Measurements from ENCODE around the gene GCNT4.

The GCNT4 gene

DNA sequence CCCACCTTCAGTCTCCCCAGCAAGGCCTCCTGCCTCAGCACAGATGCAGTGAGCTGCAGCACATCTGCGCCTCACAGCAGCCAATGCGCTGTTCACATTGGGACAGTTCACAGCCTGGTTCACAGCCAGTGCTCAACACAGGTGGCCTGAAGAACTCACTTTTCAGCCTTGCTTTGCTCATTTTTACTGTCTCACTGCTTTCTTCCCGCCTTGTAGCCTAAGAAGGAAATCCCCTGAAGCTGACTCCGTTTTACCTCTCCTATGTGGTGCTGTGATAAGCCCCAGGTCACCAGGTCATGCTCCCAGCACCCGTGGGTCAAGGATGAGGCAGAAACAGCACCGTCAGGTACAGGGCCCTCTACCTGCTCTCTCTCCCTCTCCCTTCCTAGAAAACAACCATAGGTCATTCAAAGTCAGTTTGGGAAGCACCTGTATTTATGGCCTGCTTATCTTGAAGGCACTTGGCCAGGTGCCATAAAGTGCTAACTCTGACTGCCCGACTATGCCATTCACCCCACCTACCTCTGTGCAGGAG, 1.1 kb downstream of the GCNT4 start:
- no peak for DNase-seq (ENCODE audit: low read depth, low spot score)

- no peak for DNase-seq (ENCODE audit: low read depth, low spot score)
Observed at GRCh38 chr5:75050415-75050814, 1.9 kb downstream of the GCNT4 start.

GRCh38 chr5:75049456-75050351, 2.7 kb downstream of the GCNT4 start:
- DNase-seq (ENCODE audit: low read depth, low spot score) = no peak

DNA sequence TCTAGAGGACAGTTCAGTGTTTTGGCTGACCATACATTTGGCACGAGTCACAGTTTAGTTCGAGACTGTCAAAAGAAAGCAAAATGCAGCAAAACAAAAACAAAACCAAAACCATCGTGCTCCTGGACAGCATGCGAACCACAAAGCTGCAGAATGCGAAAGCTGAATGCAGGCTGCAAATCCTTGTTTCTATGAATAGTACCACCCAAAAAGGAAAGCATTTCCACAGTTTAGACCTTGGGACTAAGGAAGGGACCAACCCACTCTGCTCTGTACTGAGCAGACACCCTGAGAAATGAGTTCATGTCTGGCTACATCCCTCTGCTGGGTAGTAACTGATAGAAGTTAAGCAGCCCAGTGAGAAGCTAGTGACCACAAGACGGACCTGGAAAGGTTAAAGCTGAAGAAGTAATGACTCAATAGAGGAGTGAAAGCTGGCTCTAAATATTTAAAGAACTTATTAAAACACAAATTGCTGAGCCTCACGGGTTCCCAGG, 3.9 kb downstream of the GCNT4 start:
- DNase-seq (ENCODE audit: low read depth, low spot score) = no peak

GRCh38 chr5:75047356-75047755, 5.0 kb downstream of the GCNT4 start:
- no peak for DNase-seq (ENCODE audit: low read depth, low spot score)

DNA sequence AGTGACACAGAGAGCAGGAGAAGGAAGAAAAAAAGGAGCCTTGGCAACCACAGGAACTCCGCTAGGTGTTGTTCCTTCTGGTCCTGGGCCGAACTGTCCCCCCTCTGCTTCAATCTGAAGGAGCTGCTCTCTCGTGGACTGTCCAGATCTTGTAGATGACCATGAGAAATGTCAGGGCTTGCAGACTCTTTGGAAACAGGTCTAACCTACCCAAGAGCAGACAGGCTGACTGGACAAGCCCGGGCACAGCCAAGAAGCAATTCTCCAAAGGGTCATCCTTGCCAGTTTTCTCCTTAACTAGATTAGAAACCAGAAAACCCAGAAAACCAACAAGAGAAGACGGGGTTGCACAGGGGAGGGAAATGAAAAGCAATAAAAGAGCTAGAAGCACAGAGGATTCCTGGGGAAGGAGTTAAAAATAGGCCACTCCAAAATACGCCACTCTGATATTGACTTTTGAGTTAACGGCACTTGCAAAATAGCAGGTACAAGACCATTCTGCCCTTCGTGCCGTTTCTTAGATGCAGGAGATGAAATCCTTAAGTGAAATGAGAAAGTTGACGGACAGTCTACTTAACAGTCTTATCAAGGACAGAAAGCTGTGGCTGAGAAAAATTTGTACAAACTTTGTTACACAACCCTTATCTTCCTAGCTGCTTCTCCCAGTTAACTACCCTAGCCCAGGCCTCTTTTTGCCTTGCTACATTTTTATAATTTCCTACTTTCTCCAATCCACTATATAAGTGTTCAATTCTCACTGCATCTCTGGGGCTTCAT, 5.8 kb downstream of the GCNT4 start:
- no peak for DNase-seq (ENCODE audit: low read depth, low spot score)

- DNase-seq (ENCODE audit: low read depth, low spot score) = no peak
Observed at GRCh38 chr5:75045071-75045470, 7.3 kb downstream of the GCNT4 start.

DNA sequence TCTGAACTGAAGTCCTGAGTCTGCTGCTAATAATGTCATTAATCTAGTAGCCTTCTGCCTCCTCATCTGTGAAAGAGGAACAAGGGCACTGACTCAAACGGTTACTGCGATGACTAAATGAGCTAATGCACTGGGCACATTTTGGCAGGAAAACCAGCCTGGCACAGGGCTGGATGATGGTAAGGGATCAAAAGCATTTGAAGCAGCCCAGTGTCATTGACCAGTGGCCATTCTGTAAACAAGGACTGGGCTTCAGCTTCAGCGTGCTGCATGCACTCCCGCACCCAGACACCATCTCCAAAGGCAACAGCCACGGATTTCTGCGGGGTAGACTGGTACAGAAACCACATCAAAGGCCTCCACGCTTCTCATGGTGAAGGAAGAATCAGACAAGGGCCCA, 8.0 kb downstream of the GCNT4 start:
- DNase-seq (ENCODE audit: low read depth, low spot score) = no peak

DNA sequence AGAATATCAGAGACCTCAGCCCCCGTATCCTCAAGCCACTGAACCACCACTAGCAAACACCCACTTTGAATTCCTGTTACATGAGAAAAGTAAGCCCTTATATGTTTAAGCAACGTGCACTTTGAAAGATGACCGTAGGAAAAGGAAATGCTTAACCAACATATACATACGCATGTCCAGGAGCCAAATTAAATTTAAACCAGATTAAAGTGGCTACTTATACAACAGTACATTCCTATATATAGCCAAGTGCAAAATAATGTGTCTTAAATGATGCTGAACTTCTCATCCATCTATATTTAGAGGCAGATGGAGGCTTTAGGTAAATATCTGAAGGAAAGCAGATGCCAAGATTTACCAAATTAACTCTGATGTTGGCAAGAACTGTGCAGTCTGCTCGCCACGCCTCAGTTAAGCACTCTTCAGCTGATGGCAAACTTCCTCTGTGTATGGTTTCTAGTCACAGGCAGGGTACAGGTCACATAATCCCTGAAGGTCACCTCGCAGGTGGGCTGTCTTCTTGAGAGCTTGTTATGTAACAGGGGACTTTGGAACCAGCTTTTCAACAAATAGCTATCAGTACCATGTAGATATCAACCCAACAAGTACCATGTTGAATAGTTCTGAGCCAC, 8.6 kb downstream of the GCNT4 start:
- DNase-seq (ENCODE audit: low read depth, low spot score) = no peak

DNA sequence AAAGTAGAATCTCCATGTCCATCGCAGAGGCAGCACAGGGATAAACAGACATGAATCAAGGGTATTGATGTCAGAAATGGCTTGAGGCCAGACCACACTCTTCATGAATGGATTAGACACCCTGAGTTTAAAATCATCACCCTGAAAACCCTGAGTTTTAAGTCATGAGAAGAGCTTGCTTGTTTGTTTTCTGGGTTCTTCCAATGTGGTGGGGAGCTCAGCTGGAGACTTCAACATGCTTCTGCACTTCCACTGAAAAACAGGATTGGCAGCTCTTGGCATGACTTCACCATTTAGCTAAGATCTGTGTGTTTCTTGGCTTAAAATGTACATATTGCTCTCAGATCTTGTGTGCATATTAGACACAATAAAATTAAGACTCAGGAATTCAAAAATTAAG, 9.8 kb downstream of the GCNT4 start:
- DNase-seq (ENCODE audit: low read depth, low spot score) = no peak

DNA sequence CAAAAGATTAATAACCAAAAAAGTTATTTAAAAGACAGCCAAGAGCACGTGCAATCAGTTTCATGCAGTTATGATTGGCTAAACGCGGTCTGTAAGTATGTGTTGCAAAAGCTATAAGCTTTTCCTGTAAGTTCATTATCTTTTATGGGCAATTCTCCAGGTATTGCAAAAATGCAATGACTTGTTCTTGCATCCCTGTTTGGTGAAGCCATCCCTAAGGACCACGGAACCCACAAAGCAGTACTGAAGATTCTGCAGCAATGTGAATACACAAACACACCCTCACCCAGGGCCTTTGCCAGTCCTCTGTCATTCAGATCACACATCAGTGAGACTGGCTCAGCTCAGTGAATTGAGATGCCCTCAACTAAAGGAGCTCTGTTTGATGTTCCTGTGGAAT, 11.4 kb downstream of the GCNT4 start:
- DNase-seq (ENCODE audit: low read depth, low spot score) = no peak

DNA sequence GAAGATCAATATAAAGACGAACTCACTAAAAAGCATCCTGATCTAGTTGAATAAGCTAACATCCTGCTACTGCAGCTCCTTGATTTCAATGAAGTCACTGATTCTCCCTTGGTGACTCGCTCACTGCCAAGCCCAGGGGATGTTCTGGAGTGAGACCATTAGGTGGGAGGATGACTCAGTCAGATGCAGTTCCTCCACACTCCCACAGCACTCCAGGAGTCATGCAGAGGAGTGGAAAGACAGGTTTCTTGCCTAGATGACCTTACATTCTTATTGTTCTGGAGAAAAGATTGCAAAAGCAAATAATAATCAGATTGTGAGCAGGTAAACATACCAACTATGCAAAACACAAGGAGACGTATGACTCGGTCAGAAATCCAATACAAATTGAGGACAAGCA, 15.3 kb downstream of the GCNT4 start:
- DNase-seq (ENCODE audit: low read depth, low spot score) = no peak

- no peak for DNase-seq (ENCODE audit: low read depth, low spot score)
Observed at GRCh38 chr5:75034137-75034739, 18.1 kb downstream of the GCNT4 start.

- no peak for DNase-seq (ENCODE audit: low read depth, low spot score)
Observed at GRCh38 chr5:75031366-75031765, 21.0 kb downstream of the GCNT4 start.

GRCh38 chr5:75028090-75028489, 24.3 kb downstream of the GCNT4 start:
- DNase-seq (ENCODE audit: low read depth, low spot score) = no peak

DNA sequence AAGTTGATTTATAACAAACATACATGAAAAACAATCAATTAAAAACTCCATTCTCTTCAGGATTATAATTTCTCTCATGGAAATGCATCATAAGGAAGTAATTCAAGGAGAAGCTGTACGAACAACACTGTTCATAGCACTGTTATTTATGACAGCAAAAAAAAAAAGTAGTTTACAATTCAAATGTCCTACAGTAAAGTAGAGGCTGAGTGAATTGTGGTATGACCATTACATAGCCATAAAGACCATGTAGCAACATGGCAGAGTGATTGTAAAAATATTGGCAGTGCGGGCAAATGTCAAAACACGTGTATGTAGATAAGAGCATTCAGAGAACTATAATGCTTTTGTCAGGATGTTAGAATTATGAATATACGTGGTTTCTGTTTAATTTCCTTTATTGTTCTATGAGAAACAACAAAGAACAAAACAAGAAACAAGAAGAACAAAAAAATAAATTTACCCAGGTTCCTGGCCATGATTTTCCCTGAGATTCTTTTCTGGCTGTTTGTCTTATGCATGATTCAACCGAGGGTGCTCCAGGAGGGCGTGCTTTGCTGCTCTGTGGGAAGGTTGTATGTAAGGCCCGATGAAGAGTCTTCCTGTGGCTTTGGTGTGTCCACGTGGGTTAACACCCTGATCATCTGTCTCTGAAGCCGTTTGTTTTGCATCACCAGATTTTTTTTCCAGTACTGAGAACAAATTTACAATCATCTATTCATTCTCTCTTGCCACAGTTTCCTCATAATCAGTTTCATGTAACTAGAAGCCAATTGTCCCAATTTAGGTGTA, 28.8 kb downstream of the GCNT4 start:
- DNase-seq (ENCODE audit: low read depth, low spot score) = no peak

DNA sequence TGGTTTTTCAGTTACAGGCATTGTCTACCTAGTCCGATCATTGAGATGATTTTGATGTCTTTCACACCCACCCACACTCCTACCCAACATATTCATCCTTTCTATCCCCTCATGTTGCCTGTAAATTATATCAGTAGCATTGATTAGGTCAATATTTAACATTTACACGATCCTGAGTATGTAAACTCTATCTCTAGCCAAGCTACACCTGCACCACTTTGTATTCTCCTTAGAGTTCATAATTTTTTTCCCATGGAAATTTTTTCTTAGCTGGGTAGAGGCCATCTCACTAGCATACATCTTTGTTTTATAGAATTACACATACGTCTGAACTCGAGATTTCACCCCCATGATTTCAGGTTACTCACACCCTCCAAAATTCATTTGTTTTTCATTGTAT, 30.6 kb downstream of the GCNT4 start:
- DNase-seq (ENCODE audit: low read depth, low spot score) = no peak

GRCh38 chr5:75021219-75021618, 31.1 kb downstream of the GCNT4 start:
- DNase-seq (ENCODE audit: low read depth, low spot score) = no peak

- no peak for DNase-seq (ENCODE audit: low read depth, low spot score)
Observed at GRCh38 chr5:75020016-75020656, 32.2 kb downstream of the GCNT4 start.
